ENCODE results near the gene TRAPPC3. TPM values are rescaled to one million over a fixed set of nuclear protein-coding genes. Genes with fewer than 3 reads are reported as not detected.

The TRAPPC3 gene
- total RNA-seq, 1 experiment from 2014 or later, result 119 TPM

- no peaks in the 10 kb centered on the region for H3F3A ChIP-seq (ENCODE audit: low read length, unreplicated experiment)
- no peak overlapping the region for H3K4me3 ChIP-seq (ENCODE audit: low read length)
- ATAC-seq (no peak), DNase-seq (no peak)
- intact Hi-C loops (cut with micrococcal nuclease), result no loop called here
- peaks cover 93% of the 10 kb centered on the region for H3K79me2 ChIP-seq (ENCODE audit: low read length)
- no peak overlapping the region for H3K9ac ChIP-seq (ENCODE audit: low read length)
- H2AFZ ChIP-seq (ENCODE audit: low read length), result no peak overlapping the region
- CTCF ChIA-PET, result no interaction called here
- H3K4me2 ChIP-seq (ENCODE audit: low read length), result no peak overlapping the region
- no peak overlapping the region for H3K27ac ChIP-seq (ENCODE audit: low read length)
- H3K9me3 ChIP-seq (ENCODE audit: low read length), result no peaks in the 10 kb centered on the region
- TF ChIP-seq, protein P1, sequence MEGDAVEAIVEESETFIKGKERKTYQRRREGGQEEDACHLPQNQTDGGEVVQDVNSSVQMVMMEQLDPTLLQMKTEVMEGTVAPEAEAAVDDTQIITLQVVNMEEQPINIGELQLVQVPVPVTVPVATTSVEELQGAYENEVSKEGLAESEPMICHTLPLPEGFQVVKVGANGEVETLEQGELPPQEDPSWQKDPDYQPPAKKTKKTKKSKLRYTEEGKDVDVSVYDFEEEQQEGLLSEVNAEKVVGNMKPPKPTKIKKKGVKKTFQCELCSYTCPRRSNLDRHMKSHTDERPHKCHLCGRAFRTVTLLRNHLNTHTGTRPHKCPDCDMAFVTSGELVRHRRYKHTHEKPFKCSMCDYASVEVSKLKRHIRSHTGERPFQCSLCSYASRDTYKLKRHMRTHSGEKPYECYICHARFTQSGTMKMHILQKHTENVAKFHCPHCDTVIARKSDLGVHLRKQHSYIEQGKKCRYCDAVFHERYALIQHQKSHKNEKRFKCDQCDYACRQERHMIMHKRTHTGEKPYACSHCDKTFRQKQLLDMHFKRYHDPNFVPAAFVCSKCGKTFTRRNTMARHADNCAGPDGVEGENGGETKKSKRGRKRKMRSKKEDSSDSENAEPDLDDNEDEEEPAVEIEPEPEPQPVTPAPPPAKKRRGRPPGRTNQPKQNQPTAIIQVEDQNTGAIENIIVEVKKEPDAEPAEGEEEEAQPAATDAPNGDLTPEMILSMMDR (conservative IDR thresholded peaks at IDR 0.05; ENCODE audit: low read depth, low read length), result no peak
- no peak for TF ChIP-seq EZH2phosphoT487 (IDR thresholded peaks at IDR 0.05; ENCODE audit: borderline replicate concordance, low read length)
- TF ChIP-seq EZH2 (IDR thresholded peaks at IDR 0.05; ENCODE audit: low read length, unreplicated experiment), result no peak
- no TSS peak for BruUV-seq (replicated peaks)
- no peaks in the 10 kb centered on the region for H3K9me2 ChIP-seq (replicated peaks; ENCODE audit: low read length)
- H3K36me3 ChIP-seq (ENCODE audit: low read depth, low read length), result peaks cover 6% of the 10 kb centered on the region; the same call in 1 of the 2 replicates
- POLR2A ChIA-PET (ENCODE audit: unreplicated experiment), result no interaction called here
- peaks cover 6% of the 10 kb centered on the region; the same call in 1 of the 2 replicates for H4K20me1 ChIP-seq (ENCODE audit: low read length)
- H3K27me3 ChIP-seq (ENCODE audit: low read length), result no peaks in the 10 kb centered on the region
- H3K4me1 ChIP-seq (ENCODE audit: insufficient read depth, low read length), result peaks cover 36% of the 10 kb centered on the region
Measured at GRCh38 chr1:36164361-36164760, 15.1 kb upstream of the TRAPPC3 start.

GRCh38 chr1:36163426-36163825, 14.1 kb upstream of the TRAPPC3 start:
- no TSS peak for BruUV-seq (replicated peaks)
- no peak overlapping the region for H3K27ac ChIP-seq (ENCODE audit: low read length)
- H4K20me1 ChIP-seq (ENCODE audit: low read length), result peaks cover 9% of the 10 kb centered on the region
- intact Hi-C loops (cut with micrococcal nuclease), result no loop called here
- no peak overlapping the region for H3K9ac ChIP-seq (ENCODE audit: low read length)
- H3K9me2 ChIP-seq (replicated peaks; ENCODE audit: low read length), result no peaks in the 10 kb centered on the region
- H3K4me3 ChIP-seq (ENCODE audit: low read length), result no peak overlapping the region
- peaks cover 6% of the 10 kb centered on the region; the same call in 1 of the 2 replicates for H3K36me3 ChIP-seq (ENCODE audit: low read depth, low read length)
- no peak overlapping the region for H2AFZ ChIP-seq (ENCODE audit: low read length)
- H3K9me3 ChIP-seq (ENCODE audit: low read length), result no peaks in the 10 kb centered on the region
- no peaks in the 10 kb centered on the region for H3F3A ChIP-seq (ENCODE audit: low read length, unreplicated experiment)
- no peak overlapping the region for H3K4me2 ChIP-seq (ENCODE audit: low read length)
- no peak for DNase-seq
- no peak for ATAC-seq
- TF ChIP-seq EZH2 (IDR thresholded peaks at IDR 0.05; ENCODE audit: low read length, unreplicated experiment) (no peak), EZH2phosphoT487 (IDR thresholded peaks at IDR 0.05; ENCODE audit: borderline replicate concordance, low read length) (no peak)
- TF ChIP-seq, protein P1 (conservative IDR thresholded peaks at IDR 0.05; ENCODE audit: low read depth, low read length), result no peak
- H3K27me3 ChIP-seq (ENCODE audit: low read length), result no peaks in the 10 kb centered on the region
- peaks cover 96% of the 10 kb centered on the region for H3K79me2 ChIP-seq (ENCODE audit: low read length)
- POLR2A ChIA-PET (ENCODE audit: unreplicated experiment), result no interaction called here
- H3K4me1 ChIP-seq (ENCODE audit: insufficient read depth, low read length), result peaks cover 39% of the 10 kb centered on the region
- CTCF ChIA-PET, result no interaction called here

DNA sequence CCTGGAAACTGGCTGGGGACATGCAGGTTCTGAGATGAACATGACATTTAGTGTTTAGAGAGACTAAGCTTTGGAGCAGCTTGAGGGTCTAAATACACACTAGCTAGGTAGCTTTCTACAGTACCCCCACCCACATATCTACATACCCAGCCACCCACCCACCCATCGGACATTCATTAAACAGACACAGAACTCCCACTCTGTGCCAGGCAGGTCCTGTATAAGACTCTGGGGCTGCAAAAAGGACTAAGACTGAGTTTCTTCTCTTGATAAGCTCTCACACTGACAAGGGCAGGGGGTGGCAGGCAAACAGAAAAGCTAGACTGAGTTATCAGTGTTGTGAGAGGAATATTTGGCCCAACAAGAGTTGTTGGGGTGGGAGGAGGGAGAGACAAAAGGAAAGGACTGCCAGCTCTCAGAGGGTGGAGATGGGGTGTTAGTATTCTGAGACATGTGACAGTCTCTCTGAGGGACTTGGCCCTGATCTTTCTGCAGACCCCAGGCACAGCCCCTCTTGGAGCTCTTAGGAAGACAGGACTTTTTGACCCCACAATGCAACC, 13.5 kb upstream of the TRAPPC3 start:
- Histone ChIP-seq H3F3A (ENCODE audit: low read length, unreplicated experiment) (no peaks in the 10 kb centered on the region), H3K9me3 (ENCODE audit: low read length) (no peaks in the 10 kb centered on the region), H3K27ac (ENCODE audit: low read length) (peak overlapping the region; percentile 46), H3K79me2 (ENCODE audit: low read length) (peaks cover 97% of the 10 kb centered on the region), H3K9me2 (replicated peaks; ENCODE audit: low read length) (no peaks in the 10 kb centered on the region), H4K20me1 (ENCODE audit: low read length) (peaks cover 16% of the 10 kb centered on the region), H3K4me2 (ENCODE audit: low read length) (peak overlapping the region; percentile 48; the same call in 1 of the 2 replicates), H3K27me3 (ENCODE audit: low read length) (no peaks in the 10 kb centered on the region), H3K9ac (ENCODE audit: low read length) (no peak overlapping the region), H3K36me3 (ENCODE audit: low read depth, low read length) (peaks cover 6% of the 10 kb centered on the region; the same call in 1 of the 2 replicates), H3K4me3 (ENCODE audit: low read length) (no peak overlapping the region), H2AFZ (ENCODE audit: low read length) (no peak overlapping the region), H3K4me1 (ENCODE audit: insufficient read depth, low read length) (peaks cover 46% of the 10 kb centered on the region)
- TF ChIP-seq EZH2 (IDR thresholded peaks at IDR 0.05; ENCODE audit: low read length, unreplicated experiment) (no peak), EZH2phosphoT487 (IDR thresholded peaks at IDR 0.05; ENCODE audit: borderline replicate concordance, low read length) (no peak)
- TF ChIP-seq, protein P1 (conservative IDR thresholded peaks at IDR 0.05; ENCODE audit: low read depth, low read length), result no peak
- POLR2A ChIA-PET (ENCODE audit: unreplicated experiment), result interaction anchor here (1.0 kb wide), 1 partner anchor 13 kb away, joined by 3 read pairs; the partner anchor contains the start of gene TRAPPC3
- ATAC-seq, result no peak
- no TSS peak for BruUV-seq (replicated peaks)
- intact Hi-C loops (cut with micrococcal nuclease), result no loop called here
- no peak for DNase-seq
- CTCF ChIA-PET, result interaction anchor here (1.0 kb wide), 1 partner anchor 13 kb away, joined by 4 read pairs; no protein-coding TSS in a partner anchor
